HepG2 (cell line): Measurements from ENCODE around the gene SLC25A1. TPM values are rescaled to one million over a fixed set of nuclear protein-coding genes. Genes with fewer than 3 reads are reported as not detected.
A peak's percentile ranks its signal among the peaks of the same experiment; 100 is the strongest.

Source experiments
- ATM ChIP-seq: fragments of 450-650 bp; IDR thresholded peaks from 2 replicates; pipeline ENCODE4 v1.7.1; 2017; ENCODE audit warnings: mild to moderate bottlenecking, borderline replicate concordance
- ZNF296 ChIP-seq: sonication (generic); formaldehyde crosslinking; conservative IDR thresholded peaks from 2 replicates; pipeline ENCODE4 v1.5.0; 2020; ENCODE audit warnings: mild to moderate bottlenecking, missing genetic modification reagents
- ZNF687 ChIP-seq: sonication (generic); formaldehyde crosslinking; IDR thresholded peaks from 2 replicates; pipeline ENCODE4 v1.5.1; 2020; ENCODE audit warnings: mild to moderate bottlenecking, missing genetic modification reagents, moderate library complexity
- polyA plus RNA-seq, 8 experiments: library from polyadenylated mRNA; depleted of rRNA in 3 of 8; stranded (reverse) in 7 of 8; unstranded in 1 of 8; fragments of >200 nt; fragmentation: Illumina TruSeq in 4 of 8; extraction: Trizol in 4 of 8; gene quantifications; 2 replicates each; pipeline versions ENCODE4 v1.2.1 to v1.2.3, GENCODE V29; 2011 to 2016; ENCODE audit warnings: low read depth in 4 of 8, missing spikeins in 1 of 8, mixed read lengths in 1 of 8; ENCODE audit not compliant: insufficient read depth in 1 of 8
- total RNA-seq, 5 experiments: library from RNA; depleted of rRNA; stranded (reverse); fragments of >200 nt; fragmentation: Illumina TruSeq; extraction: Trizol; gene quantifications; 2 replicates each; pipeline ENCODE4 v1.2.3, GENCODE V29; 2016; ENCODE audit warnings: low read depth in 1 of 5
- TF ChIP-seq, protein P1 (sequence below): sonication (generic); formaldehyde crosslinking; IDR thresholded peaks from 2 replicates; pipeline ENCODE4 v1.4.0; 2020; ENCODE audit warnings: mild to moderate bottlenecking, low read depth, missing genetic modification reagents

SLC25A1 gene
- total and polyA plus RNA-seq, 2 of the 13 experiments (the other 11 are each of a cell fraction or from before 2014, with no cell fraction given), result 49.4 to 161 TPM

- TF ChIP-seq, protein P1, sequence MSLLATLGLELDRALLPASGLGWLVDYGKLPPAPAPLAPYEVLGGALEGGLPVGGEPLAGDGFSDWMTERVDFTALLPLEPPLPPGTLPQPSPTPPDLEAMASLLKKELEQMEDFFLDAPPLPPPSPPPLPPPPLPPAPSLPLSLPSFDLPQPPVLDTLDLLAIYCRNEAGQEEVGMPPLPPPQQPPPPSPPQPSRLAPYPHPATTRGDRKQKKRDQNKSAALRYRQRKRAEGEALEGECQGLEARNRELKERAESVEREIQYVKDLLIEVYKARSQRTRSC (CRISPR knock-in tag), result no peak
- TF ChIP-seq ZNF296, result no peak
- TF ChIP-seq ATM, result no peak
- peak; percentile 57 for TF ChIP-seq ZNF687 (CRISPR knock-in tag)
Measured at GRCh38 chr22:19174106-19175025, 4.2 kb downstream of the SLC25A1 start (continued).
